Hematopoietic multipotent progenitor cell (in vitro differentiated cells): ENCODE results near the gene CDK13. TPM values are rescaled to one million over a fixed set of nuclear protein-coding genes. Genes with fewer than 3 reads are reported as not detected.

Source experiments
- DNase-seq, 3 donors: peaks; one replicate each; pipeline ENCODE4 v3.0.0-alpha.2; 2011 to 2015; ENCODE audit warnings: low read depth in 2 of 3, low spot score in 2 of 3
- total RNA-seq: library from RNA; depleted of rRNA; stranded (reverse); fragments of >200 nt; gene quantifications from one replicate; pipeline ENCODE4 v1.2.3, GENCODE V29; 2012

Gene CDK13
- total RNA-seq, 1 donor = 56.6 TPM

GRCh38 chr7:39948956-39949928, 814 bp upstream of the CDK13 start:
- DNase-seq = peak; percentile 97 to 100 (median 100)

- DNase-seq = peak in 2 of 3 donors; percentile 20 to 28
Observed at GRCh38 chr7:39950473-39951225, 593 bp downstream of the CDK13 start.

GRCh38 chr7:39951226-39952194, 1.5 kb downstream of the CDK13 start:
- peak; percentile 31 to 85 (median 80) for DNase-seq

GRCh38 chr7:39952374-39952773, 2.3 kb downstream of the CDK13 start:
- DNase-seq = no peak

- DNase-seq = no peak
Observed at GRCh38 chr7:39952803-39953202, 2.7 kb downstream of the CDK13 start.

GRCh38 chr7:39954694-39955093, 4.6 kb downstream of the CDK13 start:
- DNase-seq = no peak

- DNase-seq = no peak
Observed at GRCh38 chr7:39958038-39958437, 8.0 kb downstream of the CDK13 start.

GRCh38 chr7:39967406-39968161, 17.5 kb downstream of the CDK13 start:
- DNase-seq = no peak

- no peak for DNase-seq
Observed at GRCh38 chr7:39969431-39969830, 19.4 kb downstream of the CDK13 start.

GRCh38 chr7:39971924-39972323, 21.9 kb downstream of the CDK13 start:
- no peak for DNase-seq

- no peak for DNase-seq
Observed at GRCh38 chr7:39973801-39974200, 23.7 kb downstream of the CDK13 start.

GRCh38 chr7:39978230-39978934, 28.3 kb downstream of the CDK13 start:
- DNase-seq = peak in 1 of 3 donors; percentile 32

GRCh38 chr7:39979406-39980073, 29.5 kb downstream of the CDK13 start:
- no peak for DNase-seq

- DNase-seq = peak in 1 of 3 donors; percentile 36
Observed at GRCh38 chr7:39985398-39985918, 35.4 kb downstream of the CDK13 start.

- peak in 1 of 3 donors; percentile 7 for DNase-seq
Observed at GRCh38 chr7:39987641-39988347, 37.7 kb downstream of the CDK13 start.

GRCh38 chr7:40000734-40001315, 50.8 kb downstream of the CDK13 start:
- no peak for DNase-seq

GRCh38 chr7:40001649-40002048, 51.6 kb downstream of the CDK13 start:
- no peak for DNase-seq
